IPS-11a (cell line): ENCODE results near the gene PLA2G4A.

Source experiments
- H3K4me3 ChIP-seq: one replicate; pipeline ENCODE4 v1.5.1; 2013; ENCODE audit warnings: low read depth, low read length, control low read depth

PLA2G4A gene

DNA sequence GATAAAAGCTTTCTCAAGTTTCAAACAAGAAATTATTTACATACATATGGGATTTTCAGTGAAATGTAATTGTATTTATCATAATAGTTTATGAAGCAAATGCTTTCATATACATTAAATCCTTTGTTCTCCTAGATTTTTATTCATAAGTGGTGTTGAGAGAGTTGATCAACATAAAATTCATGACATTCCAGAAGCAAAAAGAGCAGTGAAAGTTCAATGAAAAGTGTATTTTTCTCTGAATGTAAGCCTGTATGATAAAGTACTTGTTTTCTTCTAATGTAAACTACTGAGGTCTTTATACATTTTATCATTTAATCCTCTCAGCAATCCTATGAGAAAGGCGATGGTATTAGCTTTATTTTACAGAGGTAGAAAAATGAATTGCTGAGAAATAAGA is 146.5 kb downstream of the PLA2G4A start:
- no peak overlapping the region for H3K4me3 ChIP-seq

DNA sequence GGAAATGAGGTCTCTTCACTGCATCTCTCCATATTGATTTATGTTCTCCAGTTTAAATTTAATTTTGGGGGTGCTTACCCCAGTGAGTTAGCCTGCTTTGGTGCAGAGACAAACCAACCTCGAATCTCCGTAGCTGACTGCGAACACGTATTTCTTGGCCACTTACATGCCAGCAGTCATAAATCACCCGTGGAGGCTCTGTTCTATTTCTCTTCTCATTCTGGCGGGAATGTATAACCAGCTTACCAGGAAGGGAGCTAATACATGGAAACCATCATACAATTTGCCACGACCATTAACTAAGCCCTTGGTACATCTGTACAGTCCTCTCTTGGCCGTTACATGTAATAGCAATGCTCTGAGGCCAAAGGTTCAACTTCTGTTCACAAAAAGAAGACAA is 148.0 kb downstream of the PLA2G4A start:
- H3K4me3 ChIP-seq, result no peak overlapping the region

DNA sequence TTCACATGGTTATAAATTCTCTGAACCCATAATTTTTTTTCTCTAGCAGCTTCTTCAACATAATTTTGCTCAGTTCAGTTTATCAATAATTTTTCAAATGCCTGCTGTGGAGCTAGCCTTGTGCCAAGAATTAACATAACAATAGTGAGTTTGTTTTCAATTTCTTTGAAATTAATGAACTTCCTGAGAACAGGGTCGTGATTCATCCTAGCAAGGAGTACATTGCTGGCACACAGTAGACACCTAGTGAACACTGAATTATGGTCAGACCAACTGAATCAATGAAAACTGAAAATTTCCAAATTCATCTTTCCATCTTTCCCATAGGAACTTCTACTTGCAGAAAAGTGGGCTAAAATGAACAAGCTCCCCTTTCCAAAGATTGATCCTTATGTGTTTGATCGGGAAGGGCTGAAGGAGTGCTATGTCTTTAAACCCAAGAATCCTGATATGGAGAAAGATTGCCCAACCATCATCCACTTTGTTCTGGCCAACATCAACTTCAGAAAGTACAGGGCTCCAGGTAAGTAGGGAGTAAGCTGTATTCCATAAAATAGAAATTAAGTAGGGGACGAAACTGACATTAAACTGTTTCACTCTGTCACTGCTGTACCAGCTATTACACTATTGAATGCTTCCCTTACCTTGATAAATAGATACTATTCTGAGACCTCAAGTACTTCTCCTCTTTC is 148.7 kb downstream of the PLA2G4A start:
- H3K4me3 ChIP-seq, result no peak overlapping the region

DNA sequence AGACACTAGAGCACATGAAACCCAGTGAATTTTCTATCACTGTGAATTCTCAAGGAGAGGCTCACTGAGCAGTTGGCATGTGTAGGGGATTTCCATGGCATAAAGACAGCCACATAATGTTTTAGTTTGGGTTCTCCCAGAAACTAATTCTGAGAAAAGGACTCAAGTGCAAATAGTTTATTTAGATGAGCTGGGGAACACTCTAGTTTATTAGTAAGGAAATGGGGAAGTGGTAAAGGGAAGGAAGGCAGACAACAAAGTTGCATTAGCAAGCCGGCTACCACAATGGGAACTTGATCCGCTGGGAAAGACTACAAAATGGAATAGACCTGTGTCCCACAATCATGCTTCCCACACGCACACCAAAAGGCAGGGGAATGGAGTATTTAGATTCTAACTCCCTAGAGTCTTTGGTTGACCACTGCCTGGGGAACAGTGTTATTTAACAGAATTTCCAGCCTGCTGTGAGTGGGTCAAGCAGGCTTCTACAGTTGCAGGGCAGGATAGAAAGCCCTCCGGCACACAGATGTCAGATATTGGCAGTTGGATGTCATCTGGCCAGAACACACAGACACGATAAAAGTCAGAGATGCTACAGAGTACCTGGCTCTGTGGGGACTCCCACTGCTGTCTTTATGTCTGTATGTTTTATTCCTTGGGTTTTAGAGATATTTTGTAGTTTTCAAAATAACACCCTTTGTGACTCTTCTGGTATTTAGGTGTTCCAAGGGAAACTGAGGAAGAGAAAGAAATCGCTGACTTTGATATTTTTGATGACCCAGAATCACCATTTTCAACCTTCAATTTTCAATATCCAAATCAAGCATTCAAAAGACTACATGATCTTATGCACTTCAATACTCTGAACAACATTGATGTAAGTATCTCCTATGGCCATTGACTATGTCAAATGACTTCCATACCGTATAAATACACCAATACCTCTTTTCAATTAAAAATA is 150.1 kb downstream of the PLA2G4A start:
- H3K4me3 ChIP-seq, result no peak overlapping the region

DNA sequence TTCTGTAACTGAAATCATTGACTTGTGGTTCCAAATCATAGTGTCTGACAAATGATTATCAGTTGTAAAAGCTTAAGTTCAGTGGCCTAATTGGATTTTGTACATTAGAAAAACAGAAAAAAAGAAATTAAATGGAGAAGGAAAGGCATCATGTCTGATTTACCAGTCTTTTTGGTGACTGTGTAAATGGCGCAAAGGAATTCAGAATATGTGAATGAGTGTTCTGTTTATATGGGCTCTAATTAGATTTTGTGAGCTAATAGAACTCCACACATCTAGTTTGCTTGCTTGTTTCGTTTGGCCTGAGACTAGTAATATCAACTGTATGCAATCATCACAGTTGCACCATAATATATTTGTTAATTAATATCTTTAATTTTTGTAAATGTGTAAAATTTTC is 151.7 kb downstream of the PLA2G4A start:
- H3K4me3 ChIP-seq, result no peak overlapping the region

DNA sequence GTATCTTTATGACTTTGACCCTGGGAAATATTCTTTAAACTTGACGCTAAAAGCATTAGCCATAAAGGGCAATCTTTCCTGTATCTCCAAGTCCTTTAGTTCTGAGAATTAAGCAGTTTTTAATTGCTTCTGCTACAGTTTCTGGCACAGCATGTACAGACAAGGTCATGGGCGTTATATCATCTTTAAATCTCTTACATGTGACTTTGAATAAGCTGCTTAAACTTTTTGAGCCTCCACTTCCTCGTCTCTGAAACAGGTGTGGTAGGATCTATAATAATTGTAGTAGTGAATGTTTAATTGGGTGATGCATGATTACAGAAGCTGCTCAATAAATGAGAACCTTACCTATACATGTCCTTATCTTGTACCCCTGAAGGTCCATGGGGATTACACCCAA is 153.4 kb downstream of the PLA2G4A start:
- no peak overlapping the region for H3K4me3 ChIP-seq

DNA sequence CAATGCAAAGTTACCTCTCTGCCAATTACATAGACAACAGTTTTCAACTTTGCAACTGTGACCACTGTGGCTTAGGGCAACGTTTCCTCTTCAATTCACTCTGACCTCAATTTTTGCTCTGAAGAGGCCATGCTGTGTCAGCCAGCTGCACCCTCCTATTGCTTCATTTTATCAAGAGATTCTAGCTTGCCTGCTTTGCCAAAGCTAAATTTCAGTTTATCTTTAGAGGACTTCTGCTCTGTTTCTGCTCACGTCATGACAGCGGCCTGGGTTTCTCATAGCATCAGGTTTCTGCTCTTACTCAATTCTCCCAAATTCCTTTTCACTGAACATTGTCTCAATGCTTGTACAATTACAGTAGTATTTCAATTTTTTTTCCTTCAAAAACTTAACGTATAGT is 154.6 kb downstream of the PLA2G4A start:
- H3K4me3 ChIP-seq, result no peak overlapping the region

DNA sequence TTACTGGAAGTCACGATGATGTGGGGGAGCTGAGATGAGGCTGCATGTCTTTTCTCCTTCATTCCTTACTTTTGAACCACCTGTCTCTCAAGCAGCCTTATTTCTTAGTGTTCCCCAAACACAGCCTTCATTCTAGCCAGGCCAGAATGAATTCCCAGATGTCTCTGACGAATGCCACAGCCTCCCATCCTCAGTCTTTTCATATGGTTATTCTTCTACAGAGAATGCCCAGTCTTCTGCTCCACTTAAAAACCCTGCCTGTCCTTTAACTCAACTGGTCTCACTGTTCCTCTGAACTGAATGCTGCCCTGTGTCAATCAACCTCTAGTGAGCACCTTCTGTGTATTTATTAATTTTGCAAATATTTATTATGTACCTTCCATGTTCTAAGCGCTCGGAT is 156.2 kb downstream of the PLA2G4A start:
- no peak overlapping the region for H3K4me3 ChIP-seq

DNA sequence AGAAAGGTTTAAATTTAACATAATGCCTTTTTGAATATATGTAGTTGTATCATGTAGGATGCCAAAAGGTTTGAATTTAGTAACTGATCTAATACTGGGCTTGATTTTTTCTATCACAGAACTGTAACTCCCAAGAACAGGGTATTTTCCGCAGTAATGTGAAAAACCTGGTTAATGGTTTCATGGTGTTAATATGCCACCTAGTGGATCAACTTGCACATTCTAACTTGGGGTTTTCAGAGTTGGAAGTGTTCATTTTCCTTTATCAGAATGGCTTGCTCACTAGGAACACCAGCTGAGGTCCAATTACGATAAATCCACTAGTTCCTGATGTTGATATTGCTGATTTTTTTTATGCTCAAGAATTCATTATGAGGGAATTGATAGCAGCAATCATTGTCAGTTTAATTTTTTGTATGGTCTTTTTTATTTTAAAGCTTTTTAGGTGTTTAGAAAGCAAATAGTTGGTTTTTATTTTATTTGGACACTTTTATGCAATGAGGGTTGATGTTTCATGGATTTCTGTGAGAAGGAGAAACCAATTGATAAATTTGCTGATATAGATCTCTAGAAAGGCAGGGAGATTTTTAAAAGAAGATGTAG is 157.2 kb downstream of the PLA2G4A start:
- H3K4me3 ChIP-seq, result no peak overlapping the region

DNA sequence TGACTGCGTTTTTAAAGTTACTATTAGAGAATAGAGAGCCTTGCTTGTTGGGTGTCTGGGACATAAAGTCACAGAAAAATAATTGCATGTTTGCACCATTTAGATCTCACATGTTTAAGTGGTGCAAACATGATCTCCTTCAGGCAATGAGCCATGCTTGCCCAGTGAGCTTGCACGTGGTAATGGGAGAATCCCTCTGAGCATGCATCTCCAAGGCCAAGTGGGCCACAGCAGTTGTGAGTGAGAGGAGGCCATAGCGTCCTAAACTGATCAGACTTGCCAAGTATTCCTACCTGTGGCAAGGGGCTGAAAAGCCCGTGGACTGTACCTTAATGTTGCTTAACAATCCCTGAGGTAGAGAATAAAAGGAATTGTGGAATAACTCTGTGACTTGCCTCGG is 158.3 kb downstream of the PLA2G4A start:
- H3K4me3 ChIP-seq, result no peak overlapping the region

DNA sequence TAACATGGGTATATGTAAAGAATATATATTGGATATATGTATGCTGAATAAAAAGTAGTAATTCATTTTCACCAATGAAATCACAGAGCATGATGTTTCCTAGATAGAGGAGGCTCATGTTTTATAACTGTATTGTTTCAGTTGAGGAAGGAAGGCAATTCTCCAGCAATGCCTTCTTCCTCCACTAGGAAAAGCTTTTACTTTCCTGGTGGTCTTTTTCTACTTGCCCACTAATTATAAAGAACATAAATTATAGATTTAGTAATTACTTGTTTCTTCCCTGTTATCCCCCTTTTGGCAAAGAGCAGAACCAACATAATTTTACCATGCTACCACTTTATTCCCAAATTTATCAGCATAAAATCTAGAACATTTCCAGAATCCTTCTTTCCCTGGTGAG is 159.0 kb downstream of the PLA2G4A start:
- no peak overlapping the region for H3K4me3 ChIP-seq

DNA sequence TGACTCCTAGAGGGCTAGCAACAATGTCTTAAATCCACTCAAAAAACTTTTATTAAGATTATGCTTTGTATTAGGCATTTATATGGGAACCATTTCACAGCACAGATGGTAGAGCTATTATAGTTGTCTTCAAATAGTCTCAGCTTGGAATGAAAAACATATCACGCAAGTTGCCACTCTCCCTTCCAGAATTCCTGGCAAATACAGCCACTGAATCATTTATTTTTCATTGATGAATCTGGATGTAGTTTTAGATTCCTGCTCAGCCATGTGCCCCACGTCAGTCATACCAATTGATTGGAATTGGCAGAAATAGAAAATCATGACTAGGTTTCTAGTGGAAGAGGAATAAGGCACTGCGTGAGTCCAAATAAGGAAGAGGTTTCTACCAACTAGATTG is 165.2 kb downstream of the PLA2G4A start:
- H3K4me3 ChIP-seq, result no peak overlapping the region

DNA sequence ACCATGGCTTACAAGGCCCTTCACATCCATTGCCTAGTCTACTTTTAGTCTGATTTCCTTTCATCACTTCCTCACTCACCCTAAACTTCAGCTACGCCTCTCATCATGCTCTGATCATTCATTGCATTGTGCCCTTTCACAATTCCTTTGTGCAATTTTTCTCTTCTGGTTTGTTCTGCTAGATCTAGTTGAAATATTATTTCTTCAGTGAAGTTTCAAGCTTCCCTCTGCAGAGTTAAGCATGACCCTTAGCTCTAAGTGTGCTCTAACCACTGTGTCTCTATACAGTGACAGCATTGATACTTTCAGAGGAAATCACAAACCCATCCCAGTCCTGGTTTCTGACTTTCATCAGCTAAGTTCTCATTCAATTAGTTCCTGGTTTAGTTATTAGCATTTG is 166.1 kb downstream of the PLA2G4A start:
- H3K4me3 ChIP-seq, result no peak overlapping the region

DNA sequence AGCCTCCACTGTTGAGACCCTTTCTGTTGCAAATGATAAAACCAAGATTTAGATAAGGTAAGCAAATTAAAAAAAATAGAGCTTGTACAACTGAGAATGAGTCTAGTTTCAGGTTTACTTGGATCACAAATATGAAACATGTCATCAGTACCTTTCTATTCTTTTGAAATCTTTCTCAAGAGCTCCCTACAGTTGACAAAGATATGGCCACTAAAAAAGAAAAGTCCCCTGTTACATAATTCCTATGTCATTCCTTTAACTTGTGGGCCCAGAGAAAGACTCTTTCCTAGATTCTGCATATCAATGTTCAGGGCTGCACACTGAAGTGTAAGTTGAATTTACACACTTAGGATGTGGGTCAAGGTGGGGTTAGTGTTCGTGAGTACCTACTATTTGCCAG is 168.1 kb downstream of the PLA2G4A start:
- H3K4me3 ChIP-seq, result no peak overlapping the region

DNA sequence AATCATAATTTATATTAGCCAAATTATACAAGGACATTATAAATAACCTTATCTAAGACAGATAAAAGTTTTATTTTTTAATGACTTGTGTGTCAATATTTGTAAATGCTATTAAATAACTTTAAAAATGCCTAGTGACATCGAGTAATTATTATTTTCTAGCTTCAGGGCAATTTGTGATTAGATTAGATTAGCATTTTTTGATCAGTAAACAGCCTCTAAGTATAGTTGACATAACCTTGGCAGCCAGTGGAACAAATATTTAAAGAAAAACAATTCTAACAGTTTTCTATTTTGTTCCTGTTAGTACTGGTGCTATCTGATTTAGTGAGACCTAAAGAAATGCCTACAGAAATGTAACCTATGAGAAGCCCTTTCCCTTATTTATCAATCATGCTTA is 169.1 kb downstream of the PLA2G4A start:
- no peak overlapping the region for H3K4me3 ChIP-seq

DNA sequence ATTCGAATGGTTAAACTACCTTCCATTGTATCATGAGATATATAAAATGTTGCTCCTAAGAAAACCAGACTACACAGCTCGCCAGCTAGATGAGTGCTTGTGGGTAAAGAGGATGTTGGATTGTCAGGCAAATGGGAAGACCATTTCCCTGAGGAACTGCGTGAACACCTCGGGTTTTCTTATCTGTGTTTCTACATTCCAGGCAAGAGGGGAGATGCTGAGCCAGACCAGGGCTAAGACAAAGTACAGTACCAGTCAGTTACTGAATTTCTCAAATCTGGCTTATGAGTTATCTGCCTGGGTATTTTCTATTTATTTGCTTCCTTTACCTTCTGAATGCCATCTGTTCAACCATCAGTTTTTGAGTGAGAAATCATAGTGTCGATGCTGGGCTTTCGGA is 170.8 kb downstream of the PLA2G4A start:
- H3K4me3 ChIP-seq, result no peak overlapping the region

DNA sequence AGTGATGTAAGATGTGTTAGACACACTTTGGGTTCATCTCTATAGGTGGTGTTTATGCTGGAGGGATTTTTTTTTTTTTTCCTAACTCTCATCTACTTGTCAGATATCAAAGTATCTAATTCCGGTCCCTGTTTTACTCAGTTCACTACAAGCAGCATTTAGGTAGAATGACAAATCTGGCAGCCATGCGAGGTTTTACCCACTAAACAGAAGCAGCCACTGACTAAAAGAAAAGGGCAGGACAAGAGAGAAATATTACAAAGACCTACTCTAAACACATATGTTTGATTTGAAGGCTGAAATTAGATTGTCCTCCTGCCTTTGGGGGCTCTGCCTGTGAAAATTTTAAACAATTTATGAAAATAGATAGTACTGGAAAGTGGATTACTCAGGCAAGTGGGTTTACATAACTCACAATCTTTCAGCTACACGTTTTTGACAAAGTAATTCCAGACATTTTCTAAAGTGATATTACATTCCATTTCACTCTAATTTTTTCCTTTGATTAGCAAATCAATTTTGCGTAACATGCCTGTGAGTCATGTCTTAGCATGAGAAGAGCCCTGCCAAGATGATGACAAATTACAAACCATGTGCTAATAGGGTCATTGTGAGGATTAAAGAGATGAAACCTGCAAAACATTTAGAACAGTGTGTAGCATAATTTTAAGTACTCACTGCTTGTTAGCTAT is 172.6 kb downstream of the PLA2G4A start:
- no peak overlapping the region for H3K4me3 ChIP-seq

DNA sequence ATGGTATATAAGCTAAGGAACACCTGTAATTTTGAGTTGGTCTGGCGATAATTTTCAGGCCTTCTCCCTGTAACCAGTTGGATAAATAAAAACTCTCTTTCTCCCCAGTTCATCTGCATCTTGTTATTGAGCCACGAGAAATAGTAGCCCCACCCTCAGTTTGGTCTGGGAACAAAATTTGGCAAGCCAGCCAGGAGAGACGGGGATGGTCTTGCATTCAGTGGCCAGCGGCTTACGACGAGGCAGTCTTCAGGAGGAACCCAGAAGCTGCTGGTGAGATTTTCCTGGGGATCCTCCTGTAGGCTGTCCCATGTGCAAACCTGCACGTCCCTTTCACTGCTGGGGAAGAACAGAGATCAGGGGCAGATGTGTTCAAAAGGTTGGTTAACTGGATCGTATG is 174.6 kb downstream of the PLA2G4A start:
- H3K4me3 ChIP-seq, result no peak overlapping the region

DNA sequence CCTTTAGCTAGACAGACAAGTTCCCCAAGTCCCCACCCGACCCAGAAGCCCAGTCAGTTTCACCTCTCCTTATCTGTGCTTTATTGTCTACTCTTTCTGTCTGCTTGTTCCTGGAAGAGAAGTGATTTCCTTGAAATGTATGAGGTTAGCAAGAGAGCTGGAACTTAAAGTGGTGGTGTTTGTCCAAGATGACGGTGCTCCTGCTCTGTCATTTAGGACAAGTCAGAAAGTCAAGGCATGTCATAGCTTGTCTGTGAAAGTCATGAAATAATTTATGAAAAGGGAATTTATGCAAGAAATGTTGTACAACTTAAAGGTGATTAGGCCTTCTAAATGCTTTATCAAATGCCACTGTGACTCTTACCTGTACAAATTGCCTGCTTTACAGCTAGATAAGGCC is 178.1 kb downstream of the PLA2G4A start:
- H3K4me3 ChIP-seq, result no peak overlapping the region

DNA sequence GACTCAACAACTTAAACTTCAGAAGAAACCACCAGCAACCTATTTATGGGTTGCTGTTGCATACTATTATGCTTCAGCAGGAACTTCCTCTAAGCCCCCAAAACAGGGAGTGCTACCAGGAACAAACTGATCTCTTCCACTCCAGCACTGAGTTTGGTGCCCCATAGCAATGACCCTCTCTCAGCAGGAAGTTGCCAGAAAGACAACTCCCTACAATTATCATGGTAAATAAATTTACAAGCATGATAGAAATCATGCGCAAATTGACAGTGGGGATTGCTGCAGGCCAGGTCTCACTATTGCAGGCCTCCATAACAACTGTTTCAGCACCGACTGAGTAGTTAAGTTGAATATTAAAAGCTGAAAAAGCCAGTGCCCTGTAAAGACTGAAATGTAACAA is 180.6 kb downstream of the PLA2G4A start:
- H3K4me3 ChIP-seq, result no peak overlapping the region

DNA sequence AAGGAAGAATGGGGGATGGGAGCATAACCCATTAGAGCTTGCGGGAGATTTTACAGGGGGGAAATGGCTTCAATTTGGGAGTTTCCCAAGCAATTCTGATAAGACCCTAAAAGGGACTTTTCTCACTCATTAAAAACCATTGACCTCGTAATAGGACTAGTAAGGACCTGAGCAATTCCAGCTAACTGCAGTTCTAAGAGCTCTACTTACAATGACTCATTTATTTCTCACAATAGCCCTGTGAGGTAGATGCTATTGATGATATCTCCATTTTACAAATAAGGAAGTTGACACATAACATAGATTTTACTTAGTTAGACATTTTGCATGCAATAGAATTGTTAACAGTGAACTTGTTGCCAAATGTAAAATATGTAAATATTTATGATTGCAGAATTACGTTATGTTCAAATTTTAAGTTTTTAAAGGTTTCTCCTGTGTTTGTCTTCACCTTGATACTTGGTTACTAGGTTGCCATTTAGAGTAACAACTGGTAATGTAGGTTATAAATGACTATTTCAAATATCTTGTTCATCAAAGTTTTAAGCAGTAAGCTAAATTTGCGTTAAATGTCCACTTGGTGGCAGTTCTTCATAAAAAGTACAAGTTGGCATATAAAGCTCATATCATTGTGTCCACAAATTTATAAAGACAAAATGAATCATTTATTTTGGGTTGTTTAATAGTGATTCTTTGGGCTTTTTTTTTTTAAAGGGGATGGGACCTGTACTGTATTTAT is 182.0 kb downstream of the PLA2G4A start:
- no peak overlapping the region for H3K4me3 ChIP-seq
